Stimulated activated CD8-positive, alpha-beta memory T cell treated with anti-CD3 and anti-CD28 coated beads, Interleukin-12 subunit alpha, Interleukin-12 subunit beta, amount 100 ng/mL, for 24 hours (primary cell): Measurements from ENCODE around the gene PRCP.

Experiments used
- DNase-seq: peaks from one replicate; pipeline ENCODE4 v3.0.0-alpha.2; 2020; ENCODE audit errors: extremely low read depth

PRCP gene

GRCh38 chr11:82831364-82831763 is 68.9 kb downstream of the PRCP start:
- no peak for DNase-seq

DNA sequence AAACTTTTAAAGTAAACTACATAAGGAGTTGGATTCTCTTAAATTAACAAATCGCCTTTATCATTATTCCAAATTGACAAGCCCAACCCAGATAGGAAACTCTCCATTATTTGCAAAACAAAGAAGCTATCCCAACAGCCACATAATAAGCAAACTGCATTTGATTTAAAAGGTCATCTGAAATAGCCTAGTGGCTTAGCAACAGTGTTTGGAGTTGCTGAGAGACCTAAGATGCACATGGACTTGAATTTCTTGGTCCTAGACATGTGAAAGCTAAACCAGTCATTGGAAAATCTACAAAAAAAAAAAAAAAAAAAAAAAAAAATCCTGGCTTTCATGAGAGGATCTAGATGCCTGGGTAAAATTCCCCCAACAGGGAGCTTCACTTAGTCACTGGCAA is 69.5 kb downstream of the PRCP start:
- DNase-seq: no peak

DNA sequence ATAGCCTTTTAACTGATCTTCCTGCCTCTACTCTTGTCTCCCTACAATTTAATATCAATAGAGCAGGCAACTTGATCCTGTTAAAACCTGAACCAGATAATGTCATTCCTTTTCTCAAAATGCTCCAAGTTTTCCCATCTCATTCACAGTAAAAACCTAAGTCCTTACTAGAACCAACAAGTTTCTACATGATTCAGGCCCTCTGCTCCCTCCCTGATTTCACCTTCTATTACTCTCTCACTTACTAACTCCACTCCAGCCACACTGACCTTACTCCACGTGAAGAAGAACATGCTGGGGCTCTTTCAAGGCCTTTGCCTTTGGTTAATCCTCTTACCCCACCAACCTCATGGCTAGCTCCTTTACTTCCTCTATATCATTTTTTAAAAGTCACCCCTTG is 71.1 kb downstream of the PRCP start:
- DNase-seq: no peak

- DNase-seq: no peak
Observed at GRCh38 chr11:82828472-82828871, 71.8 kb downstream of the PRCP start.

DNA sequence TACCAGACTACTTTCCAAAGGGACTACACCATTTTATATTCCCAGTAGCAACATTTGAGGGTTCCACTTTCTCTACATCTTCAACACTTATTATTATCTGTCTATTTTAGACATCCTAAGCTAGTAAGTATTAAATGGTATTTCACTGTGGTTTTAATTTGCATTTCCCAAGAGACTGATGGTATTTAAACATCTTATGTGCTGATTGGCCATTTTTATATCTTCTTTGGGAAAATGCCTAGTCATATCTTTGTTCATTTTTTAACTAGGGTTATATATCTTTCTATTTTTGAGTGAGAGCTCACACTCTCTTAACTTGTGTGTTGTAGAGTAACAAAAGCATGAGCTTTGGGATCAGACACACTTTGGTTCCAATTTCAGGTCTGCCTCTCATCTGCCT is 73.7 kb downstream of the PRCP start:
- no peak for DNase-seq

GRCh38 chr11:82823647-82824619 is 76.3 kb downstream of the PRCP start:
- no peak for DNase-seq

GRCh38 chr11:82818409-82819043 is 81.7 kb downstream of the PRCP start:
- DNase-seq: no peak

- DNase-seq: no peak
Observed at GRCh38 chr11:82815406-82815805, 84.8 kb downstream of the PRCP start.

- no peak for DNase-seq
Observed at GRCh38 chr11:82814379-82814778, 85.9 kb downstream of the PRCP start.

- no peak for DNase-seq
Observed at GRCh38 chr11:82811369-82811768, 88.9 kb downstream of the PRCP start.

GRCh38 chr11:82810738-82811137 is 89.5 kb downstream of the PRCP start:
- DNase-seq: no peak

- no peak for DNase-seq
Observed at GRCh38 chr11:82810326-82810725, 89.9 kb downstream of the PRCP start.

DNA sequence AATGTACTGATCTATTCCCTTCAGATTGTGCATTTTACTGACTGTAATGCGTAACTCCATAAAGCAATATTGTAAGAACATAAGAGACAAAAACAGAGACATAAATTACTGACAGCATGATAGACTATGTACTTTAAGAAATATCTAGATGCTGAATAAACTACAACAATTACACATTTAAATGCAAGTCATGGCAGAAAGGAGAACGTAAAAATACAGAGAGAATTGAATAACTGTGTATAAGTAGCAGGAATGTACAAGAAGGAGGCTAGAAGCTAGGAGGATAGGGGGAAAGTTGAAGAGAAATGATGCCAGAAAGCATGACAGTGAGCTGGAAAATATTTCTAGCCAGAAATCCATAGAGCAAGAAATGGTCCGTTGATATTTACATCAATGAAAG is 92.6 kb downstream of the PRCP start:
- no peak for DNase-seq

- DNase-seq: no peak
Observed at GRCh38 chr11:82802710-82803109, 97.5 kb downstream of the PRCP start.

DNA sequence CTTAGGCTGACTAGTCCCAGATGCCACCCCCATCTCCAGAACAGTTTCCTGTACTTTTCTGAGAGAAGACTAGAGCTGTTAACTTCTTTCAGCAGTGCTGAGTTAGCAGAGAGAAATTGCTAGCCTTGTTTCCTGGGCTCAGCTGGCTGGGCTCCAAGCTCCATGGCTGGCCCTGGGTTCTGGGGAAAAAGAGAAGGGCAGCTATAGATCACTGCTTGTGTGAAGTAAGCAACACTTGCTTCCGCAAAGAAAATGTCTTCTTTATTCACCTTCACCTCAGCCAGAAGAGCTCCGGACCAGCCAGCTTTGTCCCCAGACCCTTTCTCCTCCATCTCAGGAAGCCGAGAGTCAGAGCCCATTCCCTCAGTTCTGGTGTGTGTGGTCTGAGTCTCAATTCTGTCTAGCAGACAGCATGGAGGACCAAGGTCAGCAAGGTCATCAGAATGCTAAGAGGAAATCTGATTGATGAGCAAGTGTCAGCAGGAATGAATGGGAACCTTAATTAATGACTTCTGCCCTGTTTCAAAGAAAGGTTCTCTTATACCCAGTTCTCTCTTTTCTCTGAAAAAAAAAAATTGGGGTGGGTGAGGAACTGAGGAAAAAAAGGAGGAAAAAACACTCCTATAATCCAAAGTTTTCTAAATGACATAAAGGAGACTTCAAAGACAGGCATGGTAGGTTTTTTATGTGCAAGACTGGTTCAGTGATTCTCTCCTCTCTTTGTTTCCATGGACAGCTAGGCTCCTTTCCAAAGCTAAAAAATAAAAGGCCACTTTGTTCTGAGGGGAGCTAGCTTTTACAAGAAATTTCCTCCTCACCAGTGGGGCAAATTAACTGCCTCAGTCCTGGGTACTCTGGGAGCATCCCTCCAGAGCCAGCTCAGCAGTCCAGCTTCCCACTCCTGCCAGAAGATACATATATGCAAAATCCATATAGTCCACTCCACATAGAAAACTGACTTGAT is 103.0 kb downstream of the PRCP start:
- no peak for DNase-seq

DNA sequence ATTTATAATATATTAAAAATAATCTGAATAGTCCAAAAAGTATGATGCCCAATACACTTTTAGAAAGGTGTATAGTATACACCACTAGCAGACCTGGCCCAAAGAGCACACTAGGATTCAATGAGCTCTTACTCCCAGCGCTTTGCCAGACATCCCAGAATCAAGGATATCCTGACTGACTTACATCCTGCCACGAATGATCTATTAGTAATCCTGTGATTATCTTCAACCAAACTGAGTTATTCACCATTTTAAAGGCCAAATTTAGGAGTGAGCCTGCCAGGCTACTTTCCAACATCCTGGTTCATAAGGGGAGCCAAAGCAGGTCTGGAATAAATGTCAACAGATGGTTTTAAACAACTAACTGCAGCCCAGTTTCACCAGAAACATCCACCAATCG is 105.7 kb downstream of the PRCP start:
- no peak for DNase-seq

- no peak for DNase-seq
Observed at GRCh38 chr11:82792822-82793569, 107.2 kb downstream of the PRCP start.

DNA sequence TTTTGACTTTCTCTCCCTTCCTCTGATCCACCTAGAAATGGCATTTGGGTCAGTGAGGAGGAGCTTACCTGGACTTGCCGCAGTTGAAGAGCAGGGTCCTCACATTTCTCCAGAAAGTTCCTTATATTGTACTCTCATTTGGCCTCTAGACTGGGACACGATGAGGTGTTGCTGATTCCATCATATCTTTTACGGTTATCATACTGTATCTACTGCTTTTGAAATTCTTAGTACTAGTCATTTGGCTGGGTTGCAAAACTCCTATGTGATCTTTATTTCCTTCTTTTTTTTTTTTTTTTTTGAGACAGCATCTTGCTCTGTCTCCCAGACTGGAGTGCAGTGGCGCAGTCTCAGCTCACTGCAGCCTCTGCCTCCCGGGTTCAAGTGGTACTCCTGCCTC is 107.9 kb downstream of the PRCP start:
- DNase-seq: no peak

GRCh38 chr11:82791779-82792178 is 108.5 kb downstream of the PRCP start:
- no peak for DNase-seq

DNA sequence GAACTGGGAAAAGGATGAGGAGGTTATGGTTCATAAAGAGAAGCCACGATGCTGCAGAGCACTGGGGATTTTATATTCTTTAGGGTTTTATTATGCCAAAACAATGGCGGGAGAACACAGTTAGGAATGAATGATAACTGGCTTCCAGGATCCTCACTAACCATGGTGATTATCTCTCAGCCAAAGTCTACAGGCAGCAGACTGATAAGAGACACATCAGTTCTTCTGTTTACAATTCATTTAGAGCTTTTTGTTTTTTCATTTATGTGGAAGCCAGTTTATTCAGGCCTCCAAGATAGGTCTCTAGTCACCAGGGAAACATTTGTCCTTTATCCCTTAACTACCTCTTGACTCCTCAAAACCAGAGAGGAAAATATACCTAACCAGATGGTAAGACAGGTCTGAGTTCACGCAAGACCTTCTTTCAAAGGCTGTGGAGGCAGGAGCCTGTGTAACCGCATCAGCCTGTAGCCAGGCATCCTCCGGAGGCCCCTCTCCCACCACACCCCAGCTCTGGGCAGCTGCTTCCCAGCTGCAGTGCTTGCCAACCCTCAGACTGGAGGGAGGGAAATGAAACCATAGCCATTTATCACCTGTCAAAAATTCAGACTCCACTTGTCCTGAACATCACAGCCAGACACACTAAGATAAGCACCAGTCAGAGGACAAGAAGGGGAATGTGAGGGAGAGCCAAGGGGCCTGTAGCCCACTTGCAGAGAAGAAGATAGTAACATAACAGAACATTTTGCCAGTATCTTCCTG is 109.3 kb downstream of the PRCP start:
- DNase-seq: no peak

GRCh38 chr11:82787981-82788380 is 112.2 kb downstream of the PRCP start:
- no peak for DNase-seq
